ENCODE measurements around the gene KLK15. TPM values are rescaled to one million over a fixed set of nuclear protein-coding genes. Genes with fewer than 3 reads are reported as not detected.
A peak's percentile ranks its signal among the peaks of the same experiment; 100 is the strongest.

KLK15 gene
- total RNA-seq, 1 donor from 2014 or later: not detected

DNA sequence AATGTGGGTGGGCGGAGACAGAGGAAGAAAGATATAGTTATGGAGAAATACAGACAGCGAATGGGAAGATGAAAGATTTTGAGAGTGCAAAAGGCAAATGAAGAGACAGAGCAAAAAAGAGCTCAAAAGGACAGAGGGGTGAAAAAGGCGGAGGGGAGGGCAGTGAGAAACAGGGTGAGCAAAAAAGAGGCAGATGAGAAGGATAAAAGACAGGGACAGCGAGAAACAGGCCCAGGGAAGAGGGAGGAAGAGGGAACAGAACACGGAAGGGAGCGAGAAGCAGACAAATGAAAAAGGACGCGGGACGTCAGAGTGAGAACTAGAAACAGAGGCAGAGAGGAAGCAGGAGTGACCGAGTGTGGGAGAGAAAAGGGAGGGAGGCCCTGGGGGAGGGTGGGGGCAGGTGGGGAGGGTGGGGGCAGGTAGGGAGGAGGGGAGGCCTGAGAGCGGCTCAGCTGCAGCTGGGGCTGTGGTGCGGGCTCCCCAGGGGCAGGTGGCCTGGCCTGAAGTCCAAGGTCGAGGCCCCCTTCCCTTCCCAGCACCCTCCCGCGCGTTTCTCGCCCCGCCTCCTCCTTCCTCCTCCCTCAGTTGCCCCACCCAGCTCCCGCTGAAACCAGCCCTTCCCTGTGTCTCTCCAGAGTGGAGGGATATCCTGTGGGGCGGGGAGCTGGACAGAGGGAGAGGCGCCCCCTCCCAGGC, 12.7 kb downstream of the KLK15 start:
- no peak for DNase-seq (ENCODE audit: low spot score, unreplicated experiment)
- no peaks in the 10 kb centered on the region for H3K36me3 Mint-ChIP-seq (ENCODE audit: insufficient read depth)
- no peak overlapping the region for H3K4me3 Mint-ChIP-seq (ENCODE audit: low read depth)
- peaks cover 83% of the 10 kb centered on the region for H3K27me3 Mint-ChIP-seq
- TF ChIP-seq CTCF (IDR thresholded peaks at IDR 0.05; ENCODE audit: unreplicated experiment): no peak
- H3K9me3 Mint-ChIP-seq (ENCODE audit: low read depth): no peaks in the 10 kb centered on the region
- peaks cover 6% of the 10 kb centered on the region for H3K4me1 Mint-ChIP-seq (ENCODE audit: low read depth)
- no peak overlapping the region for H3K27ac Mint-ChIP-seq

DNA sequence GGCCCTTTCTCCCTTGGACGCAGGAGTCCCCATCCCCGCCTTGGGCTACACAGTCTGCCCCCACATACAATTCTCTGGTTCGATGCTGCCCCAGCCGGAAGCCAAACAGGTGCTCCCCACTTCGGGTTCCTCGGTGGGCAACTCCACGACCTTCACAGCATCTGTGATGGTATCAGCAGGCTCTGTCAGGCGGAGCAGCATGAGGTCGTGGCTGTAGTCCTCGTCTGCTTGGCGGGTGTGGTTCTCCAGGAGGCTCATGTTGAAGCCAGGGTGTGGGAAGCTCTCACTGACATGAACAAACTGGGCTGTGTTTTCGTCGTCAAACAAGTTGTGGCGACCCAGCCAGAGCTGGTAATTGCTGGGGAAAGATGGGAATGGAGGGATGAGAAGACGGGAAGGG, 13.3 kb downstream of the KLK15 start:
- H3K36me3 Mint-ChIP-seq (ENCODE audit: insufficient read depth): no peaks in the 10 kb centered on the region
- H3K9me3 Mint-ChIP-seq (ENCODE audit: low read depth): no peaks in the 10 kb centered on the region
- H3K27ac Mint-ChIP-seq: no peak overlapping the region
- DNase-seq (ENCODE audit: low spot score, unreplicated experiment): no peak
- peaks cover 6% of the 10 kb centered on the region for H3K4me1 Mint-ChIP-seq (ENCODE audit: low read depth)
- peaks cover 87% of the 10 kb centered on the region for H3K27me3 Mint-ChIP-seq
- no peak overlapping the region for H3K4me3 Mint-ChIP-seq (ENCODE audit: low read depth)
- no peak for TF ChIP-seq CTCF (IDR thresholded peaks at IDR 0.05; ENCODE audit: unreplicated experiment)

- H3K4me3 Mint-ChIP-seq (ENCODE audit: low read depth): no peak overlapping the region
- H3K27me3 Mint-ChIP-seq: peaks cover 89% of the 10 kb centered on the region
- no peak for DNase-seq (ENCODE audit: low spot score, unreplicated experiment)
- no peak for TF ChIP-seq CTCF (IDR thresholded peaks at IDR 0.05; ENCODE audit: unreplicated experiment)
- H3K27ac Mint-ChIP-seq: no peak overlapping the region
- H3K4me1 Mint-ChIP-seq (ENCODE audit: low read depth): peaks cover 6% of the 10 kb centered on the region
- H3K9me3 Mint-ChIP-seq (ENCODE audit: low read depth): no peaks in the 10 kb centered on the region
- no peaks in the 10 kb centered on the region for H3K36me3 Mint-ChIP-seq (ENCODE audit: insufficient read depth)
Measured at GRCh38 chr19:50819636-50820035, 13.7 kb downstream of the KLK15 start.

GRCh38 chr19:50818859-50819472, 14.4 kb downstream of the KLK15 start:
- Mint-ChIP-seq H3K4me1 (ENCODE audit: low read depth) (peaks cover 6% of the 10 kb centered on the region), H3K4me3 (ENCODE audit: low read depth) (no peak overlapping the region), H3K27ac (no peak overlapping the region), H3K36me3 (ENCODE audit: insufficient read depth) (no peaks in the 10 kb centered on the region), H3K27me3 (peaks cover 91% of the 10 kb centered on the region), H3K9me3 (ENCODE audit: low read depth) (no peaks in the 10 kb centered on the region)
- no peak for DNase-seq (ENCODE audit: low spot score, unreplicated experiment)
- TF ChIP-seq CTCF (IDR thresholded peaks at IDR 0.05; ENCODE audit: unreplicated experiment): no peak

DNA sequence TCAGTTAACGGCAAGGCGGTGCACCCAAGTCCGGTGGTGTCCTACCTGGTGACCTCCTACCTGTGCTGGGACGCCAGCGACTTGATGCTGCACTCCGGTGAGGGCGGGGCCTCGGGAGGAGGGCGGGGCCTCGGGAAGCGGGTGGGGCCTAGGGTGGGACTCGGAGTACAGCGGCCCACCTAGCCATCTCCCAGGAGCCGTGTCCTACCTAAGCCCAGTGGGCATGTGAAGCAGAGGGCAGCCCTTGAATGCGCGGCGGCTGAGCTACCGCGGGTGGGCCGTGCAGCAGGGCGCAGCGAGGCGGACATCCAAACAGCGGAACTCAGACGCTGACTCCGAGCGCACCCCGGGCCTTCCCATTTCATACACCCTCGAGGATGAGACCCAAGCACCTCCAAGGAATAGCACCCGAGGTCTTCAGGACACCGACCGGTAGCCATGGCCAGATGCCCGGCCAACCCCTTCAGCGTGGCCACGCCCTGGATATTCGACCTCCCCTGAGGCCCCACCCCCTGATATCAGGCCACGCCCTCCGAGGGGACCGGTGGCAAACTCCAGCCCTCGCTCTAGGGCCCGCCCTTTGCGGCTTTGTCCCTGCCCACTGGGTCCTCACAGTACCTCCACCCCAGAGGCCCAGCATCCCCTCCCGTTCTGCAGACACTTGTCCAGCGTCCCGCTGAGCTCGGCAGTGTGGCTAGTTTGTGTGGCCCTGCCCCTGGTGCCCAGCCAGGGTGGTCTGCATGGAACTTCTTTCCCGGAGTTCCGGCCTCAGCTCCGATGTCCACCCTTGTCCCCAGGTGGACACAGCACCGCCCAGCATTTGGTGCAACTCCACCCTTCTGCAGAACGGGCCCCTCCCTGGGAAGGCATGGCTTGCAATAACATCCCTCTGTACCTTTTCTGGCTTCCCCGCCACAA, 15.2 kb downstream of the KLK15 start:
- peak; percentile 49 for DNase-seq (ENCODE audit: low spot score, unreplicated experiment)
- Mint-ChIP-seq H3K36me3 (ENCODE audit: insufficient read depth) (no peaks in the 10 kb centered on the region), H3K9me3 (ENCODE audit: low read depth) (no peaks in the 10 kb centered on the region), H3K4me1 (ENCODE audit: low read depth) (peaks cover 6% of the 10 kb centered on the region), H3K27ac (no peak overlapping the region), H3K27me3 (peaks cover 92% of the 10 kb centered on the region), H3K4me3 (ENCODE audit: low read depth) (peak overlapping the region; percentile 35)
- TF ChIP-seq CTCF (IDR thresholded peaks at IDR 0.05; ENCODE audit: unreplicated experiment): no peak
